NCI-H2171 treated with DMSO at 0.1 percent for 48 hours (cell line): Measurements from ENCODE around the gene VPS33B.
A peak's percentile ranks its signal among the peaks of the same experiment; 100 is the strongest.

ENCODE experiments used
- DNase-seq: peaks from one replicate; lab custom pipeline; 2025; lab: John Stamatoyannopoulos, UW

The VPS33B gene

DNA sequence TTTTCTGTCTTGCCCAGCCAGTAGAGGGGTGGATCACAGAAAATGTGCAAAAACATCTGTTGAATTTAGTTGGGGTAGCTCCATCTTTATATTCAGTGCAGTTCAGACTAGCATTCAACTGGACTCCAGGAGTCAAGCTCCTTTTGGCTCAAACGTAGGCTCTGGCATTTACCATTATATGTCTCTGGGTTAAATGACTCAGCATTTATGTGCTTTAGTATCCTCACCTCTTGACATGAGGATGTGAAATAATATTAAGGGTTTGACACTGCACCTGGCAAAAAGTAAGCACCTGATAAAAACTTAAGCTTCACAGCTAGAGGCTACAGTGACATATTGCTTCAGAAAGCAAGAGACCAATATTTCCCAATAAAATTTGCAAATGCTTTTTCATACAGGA lies 42.8 kb downstream of the VPS33B start:
- DNase-seq, result no peak

- DNase-seq, result no peak
Observed at GRCh38 chr15:90974216-90974615, 48.2 kb downstream of the VPS33B start.

DNA sequence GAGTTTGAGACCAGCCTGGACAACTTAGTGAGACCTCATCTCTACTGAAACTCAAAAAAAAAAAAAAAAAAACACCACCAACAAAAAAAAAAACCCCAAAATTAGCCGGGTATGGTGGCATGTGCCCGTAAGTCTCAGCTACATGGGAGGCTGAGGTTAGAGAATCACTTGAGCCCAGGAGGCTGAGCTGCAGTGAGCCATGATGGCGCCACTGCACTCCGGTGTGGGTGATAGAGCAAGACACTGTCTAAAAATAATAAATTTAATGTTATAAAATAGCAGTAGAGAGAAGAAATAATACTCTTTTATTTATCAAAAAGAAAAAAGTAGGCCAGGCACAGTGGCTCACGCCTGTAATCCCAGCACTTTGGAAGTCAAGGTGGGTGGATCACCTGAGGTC lies 50.3 kb downstream of the VPS33B start:
- no peak for DNase-seq

GRCh38 chr15:90970274-90970673 lies 52.1 kb downstream of the VPS33B start:
- DNase-seq, result no peak

DNA sequence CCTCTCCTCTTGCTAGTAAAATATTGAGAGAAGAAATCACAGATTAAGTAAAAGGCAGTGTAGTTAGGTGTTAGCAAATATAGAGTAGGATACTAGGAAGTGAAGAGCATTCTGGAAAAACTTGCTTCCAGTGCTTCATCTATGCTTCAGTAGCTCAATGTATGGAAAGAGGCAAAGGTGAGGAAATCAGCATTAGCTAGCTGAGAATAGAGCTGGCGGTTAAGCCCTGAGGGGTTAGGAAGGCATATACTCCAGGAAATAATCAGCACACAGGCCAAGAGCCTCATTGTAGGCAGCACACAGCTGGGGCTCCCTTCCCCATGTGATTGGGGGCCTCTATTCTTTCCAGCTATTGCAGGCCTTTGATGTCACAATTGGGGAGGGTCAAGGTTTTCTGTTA lies 54.0 kb downstream of the VPS33B start:
- no peak for DNase-seq

DNA sequence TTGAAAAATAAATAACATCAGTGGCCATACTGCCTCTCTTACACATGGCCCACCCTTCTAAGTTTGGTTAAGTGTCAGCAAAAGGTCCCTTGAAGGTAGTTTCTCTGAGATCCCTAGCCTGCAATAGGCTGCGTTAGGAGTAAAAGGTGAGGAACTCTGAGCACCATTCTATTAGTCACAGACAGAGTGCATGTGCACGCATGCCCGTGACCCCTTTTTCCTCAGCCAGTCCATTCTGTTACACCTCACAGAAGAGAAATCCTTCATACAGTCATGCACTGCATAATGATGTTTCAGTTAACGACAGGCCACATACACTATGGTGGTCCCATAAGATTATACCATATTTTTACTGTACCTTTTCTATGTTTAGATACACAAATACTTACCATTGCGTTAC lies 55.2 kb downstream of the VPS33B start:
- DNase-seq, result no peak

DNA sequence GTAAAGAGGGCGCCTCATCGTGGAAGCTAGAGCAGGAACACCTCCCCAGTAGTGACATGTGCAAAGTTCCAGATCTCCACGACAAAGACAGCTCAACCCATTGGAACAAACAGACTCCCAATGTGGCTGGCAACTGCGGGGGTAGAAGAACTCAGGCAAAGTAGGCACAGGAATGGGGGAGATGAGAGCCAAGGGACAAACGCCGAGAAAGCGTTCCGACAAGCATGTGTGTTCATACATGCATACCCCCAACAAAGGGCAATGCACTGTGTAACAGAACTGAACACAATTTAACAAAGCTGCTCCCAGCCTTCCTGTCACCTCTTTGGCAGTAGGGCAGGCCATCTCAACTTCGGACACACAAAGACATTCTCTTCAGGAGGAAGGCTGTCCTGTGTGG lies 56.1 kb downstream of the VPS33B start:
- no peak for DNase-seq

DNA sequence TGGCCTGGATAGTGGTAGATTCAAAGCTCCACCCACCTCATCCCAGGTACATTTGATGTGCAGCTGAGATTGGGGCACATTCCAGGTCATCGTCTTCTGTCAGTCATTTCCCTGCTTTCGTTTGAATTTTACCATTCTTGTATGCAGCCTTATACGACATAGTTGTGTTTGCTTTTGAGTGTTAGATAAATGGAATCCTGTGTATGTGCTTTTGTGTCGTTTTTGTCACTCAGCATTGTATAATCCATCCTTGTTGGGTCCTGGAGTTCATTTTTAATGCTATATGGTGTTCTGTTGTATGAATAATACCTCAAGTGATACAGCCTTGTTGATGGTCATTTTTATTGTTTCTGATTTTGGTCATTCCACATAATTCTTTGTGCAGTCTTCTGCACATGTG lies 60.4 kb downstream of the VPS33B start:
- no peak for DNase-seq

DNA sequence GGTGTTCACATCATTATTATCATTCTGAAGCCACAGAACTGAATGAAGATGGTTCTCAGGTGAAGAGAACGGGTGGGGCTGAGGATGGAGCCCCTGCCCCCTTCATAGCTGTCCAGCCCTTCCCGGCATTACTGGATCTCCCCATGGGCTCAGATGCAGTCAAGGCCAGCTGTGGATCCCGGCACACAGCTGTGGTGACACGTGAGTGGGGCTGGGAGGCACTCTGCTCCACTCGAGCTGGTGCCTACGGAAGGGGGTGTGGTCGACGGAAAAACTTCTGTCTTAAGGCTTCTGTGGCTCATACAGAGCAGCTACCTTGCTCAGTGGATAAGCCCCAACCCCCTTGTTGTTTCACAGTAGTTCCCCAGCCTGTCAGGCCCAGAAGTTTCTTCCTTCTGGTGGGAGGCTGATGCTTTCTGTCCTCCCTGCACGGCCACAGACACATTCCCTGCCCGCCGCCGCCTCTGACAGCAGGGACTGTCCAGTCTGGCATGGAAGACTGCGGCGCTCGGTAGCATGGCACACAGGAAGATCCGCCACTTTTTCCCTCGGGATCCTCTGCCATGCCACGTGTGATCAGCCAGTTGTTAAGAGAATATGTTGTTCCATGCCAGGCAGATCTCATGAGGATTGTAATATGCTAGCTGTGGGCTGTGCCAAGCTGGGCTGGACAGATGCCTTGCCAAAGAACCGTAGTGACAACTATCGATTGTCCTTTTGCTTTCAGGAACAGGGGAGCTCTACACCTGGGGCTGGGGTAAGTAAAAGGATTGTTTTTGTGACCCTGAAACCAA lies 61.9 kb downstream of the VPS33B start:
- DNase-seq, result peak; percentile 15

DNA sequence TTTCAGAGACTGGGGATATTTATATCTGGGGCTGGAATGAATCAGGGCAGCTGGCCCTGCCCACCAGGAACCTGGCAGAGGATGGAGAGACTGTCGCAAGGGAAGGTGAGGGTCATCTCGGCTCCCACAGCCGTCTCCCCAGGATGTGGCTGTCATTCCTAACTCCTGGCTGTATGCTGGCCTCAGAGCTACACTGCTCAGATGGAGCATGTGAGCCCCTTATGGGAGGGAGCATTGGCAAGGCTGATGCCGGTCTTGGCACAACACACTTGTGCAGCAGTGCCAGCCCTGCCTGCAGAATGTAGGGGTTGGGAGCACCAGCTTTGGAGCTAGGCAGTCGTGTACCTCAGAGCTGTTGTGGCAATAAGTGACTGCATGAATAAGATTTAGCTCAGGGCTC lies 62.5 kb downstream of the VPS33B start:
- no peak for DNase-seq

GRCh38 chr15:90959028-90959595 lies 63.3 kb downstream of the VPS33B start:
- no peak for DNase-seq

DNA sequence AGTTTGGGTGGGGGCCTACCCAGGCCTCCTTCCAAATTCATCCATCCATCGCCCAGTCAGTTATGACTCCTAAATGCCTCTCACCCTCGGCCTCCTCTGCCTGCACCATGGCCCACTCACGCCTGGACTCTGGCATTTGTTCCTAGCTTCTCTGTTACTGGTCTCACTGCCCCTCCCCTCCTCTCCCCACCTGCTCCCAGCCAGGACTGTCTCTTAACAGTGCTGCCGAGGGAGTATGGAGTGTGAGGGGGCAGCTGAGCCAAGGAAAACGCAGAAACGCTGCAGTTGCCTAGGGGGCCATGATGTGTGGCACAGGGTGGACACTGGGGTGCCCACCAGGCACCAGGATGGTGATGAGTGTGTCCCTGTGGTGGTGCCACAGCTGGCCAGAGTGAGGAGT lies 64.6 kb downstream of the VPS33B start:
- no peak for DNase-seq

GRCh38 chr15:90957031-90957790 lies 65.2 kb downstream of the VPS33B start:
- no peak for DNase-seq

GRCh38 chr15:90956274-90957030 lies 65.9 kb downstream of the VPS33B start:
- DNase-seq, result peak; percentile 53

GRCh38 chr15:90955624-90956273 lies 66.6 kb downstream of the VPS33B start:
- peak; percentile 52 for DNase-seq

GRCh38 chr15:90954712-90955623 lies 67.4 kb downstream of the VPS33B start, which contains the start of gene RCCD1:
TSS of gene RCCD1 (plus strand) at chr15:90954884. CDS start at chr15:90956735, 1,851 bp downstream.
- peak; percentile 92 for DNase-seq

DNA sequence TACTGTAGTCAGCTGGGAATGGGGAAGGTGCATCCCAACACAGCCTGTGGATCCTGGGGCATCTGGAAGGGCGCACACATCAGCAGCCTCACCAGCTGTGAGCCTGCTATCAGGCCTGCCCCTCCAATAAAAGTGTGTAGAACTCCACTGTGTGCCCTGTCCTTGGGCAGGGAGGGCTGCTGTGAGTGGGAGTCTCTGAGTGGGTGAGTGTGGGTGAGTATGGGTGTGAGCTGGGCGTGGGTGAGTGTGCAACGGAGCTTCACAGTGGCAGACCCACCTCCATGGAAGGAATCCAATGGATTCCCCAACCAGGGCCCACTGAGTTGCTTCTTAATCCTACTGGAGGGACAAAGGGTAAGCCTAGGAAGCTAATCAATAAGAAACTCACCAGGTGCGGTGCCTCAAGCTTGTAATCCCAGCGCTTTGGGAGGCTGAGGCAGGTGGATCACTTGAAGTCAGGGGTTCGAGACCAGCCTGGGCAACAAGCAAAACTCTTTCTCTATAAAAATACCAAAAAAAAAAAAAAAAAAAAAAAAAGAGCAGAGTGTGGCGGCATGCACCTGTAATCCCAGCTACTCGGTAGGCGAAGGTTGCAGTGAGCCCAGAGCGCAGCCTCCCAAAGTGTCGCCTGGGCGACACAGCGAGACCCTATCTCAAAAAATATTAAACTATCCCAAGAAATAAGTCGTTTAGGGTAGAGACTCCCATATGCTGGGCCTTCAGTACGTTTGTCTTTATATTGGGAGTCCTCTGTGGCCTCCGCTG lies 68.3 kb downstream of the VPS33B start:
- no peak for DNase-seq

DNA sequence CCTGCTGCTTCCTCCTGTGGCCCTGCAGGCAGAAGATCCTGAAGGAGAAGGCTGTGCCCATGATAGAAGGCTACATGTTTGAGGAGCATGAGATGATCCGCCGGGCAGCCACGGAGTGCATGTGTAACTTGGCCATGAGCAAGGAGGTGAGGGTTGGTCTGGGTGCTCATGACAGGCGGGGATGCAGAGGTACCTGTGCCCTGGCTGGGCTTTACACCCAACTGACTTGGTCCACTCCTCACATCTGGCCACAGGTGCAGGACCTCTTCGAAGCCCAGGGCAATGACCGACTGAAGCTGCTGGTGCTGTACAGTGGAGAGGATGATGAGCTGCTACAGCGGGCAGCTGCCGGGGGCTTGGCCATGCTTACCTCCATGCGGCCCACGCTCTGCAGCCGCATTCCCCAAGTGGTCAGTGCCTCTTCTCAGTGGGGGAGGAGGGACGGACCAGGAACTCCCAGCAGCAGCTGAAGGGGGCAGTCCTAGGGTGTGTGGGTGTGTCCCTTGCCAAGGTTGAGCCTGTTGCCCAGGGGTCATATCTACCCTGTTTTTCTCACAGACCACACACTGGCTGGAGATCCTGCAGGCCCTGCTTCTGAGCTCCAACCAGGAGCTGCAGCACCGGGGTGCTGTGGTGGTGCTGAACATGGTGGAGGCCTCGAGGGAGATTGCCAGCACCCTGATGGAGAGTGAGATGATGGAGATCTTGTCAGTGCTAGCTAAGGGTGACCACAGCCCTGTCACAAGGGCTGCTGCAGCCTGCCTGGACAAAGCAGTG lies 69.3 kb downstream of the VPS33B start:
- no peak for DNase-seq

- no peak for DNase-seq
Observed at GRCh38 chr15:90950676-90951075, 71.7 kb downstream of the VPS33B start.
